ENCODE results near the gene ERGIC1.

DNA sequence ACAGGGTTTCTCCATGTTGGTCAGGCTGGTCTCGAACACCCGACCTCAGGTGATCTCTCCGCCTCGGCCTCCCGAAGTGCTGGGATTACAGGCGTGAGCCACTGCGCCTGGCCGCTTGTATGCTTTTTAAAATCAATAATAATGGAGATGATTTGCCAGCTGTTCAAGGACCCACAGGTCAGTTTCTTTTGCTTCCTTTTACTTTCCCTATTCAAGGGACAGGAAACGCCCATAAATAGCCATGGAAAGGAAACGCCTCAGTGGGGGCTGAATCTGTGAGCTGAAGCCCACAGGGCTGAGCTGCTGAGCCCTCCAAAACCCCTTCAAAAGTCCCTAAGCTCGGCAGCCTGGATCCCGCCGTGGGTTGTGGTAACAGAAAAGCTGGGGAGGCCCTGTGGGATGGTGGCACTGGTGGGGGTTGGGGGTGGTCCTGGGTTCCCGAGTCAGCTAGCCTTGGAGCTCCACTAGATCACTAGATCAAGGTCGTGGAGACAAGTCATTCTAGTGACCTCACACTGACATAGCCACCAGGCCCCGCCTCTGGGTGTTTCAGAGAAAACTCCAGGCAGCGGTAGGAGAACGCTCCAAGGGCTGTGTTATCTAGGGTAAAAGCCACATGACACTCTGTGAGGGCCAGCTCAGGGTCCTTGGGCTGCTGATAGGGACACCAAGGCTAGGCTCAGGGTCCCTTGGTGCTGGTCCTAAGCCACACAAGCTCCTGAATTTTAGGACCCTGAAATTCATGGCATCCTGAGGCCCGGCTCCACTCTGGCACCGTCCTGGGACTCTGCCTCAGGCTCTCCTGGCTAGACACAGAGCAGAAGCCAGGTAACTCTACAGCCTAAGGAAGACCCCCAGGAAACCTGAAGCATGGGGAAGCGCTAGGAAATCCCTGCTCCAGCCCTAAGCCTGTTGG is 45.0 kb upstream of the ERGIC1 start:
- TF ChIP-seq, protein P1, sequence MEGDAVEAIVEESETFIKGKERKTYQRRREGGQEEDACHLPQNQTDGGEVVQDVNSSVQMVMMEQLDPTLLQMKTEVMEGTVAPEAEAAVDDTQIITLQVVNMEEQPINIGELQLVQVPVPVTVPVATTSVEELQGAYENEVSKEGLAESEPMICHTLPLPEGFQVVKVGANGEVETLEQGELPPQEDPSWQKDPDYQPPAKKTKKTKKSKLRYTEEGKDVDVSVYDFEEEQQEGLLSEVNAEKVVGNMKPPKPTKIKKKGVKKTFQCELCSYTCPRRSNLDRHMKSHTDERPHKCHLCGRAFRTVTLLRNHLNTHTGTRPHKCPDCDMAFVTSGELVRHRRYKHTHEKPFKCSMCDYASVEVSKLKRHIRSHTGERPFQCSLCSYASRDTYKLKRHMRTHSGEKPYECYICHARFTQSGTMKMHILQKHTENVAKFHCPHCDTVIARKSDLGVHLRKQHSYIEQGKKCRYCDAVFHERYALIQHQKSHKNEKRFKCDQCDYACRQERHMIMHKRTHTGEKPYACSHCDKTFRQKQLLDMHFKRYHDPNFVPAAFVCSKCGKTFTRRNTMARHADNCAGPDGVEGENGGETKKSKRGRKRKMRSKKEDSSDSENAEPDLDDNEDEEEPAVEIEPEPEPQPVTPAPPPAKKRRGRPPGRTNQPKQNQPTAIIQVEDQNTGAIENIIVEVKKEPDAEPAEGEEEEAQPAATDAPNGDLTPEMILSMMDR (IDR thresholded peaks at IDR 0.05) = no peak
- TF ChIP-seq POLR2A (IDR thresholded peaks at IDR 0.05) = peak in 2 of 3 donors; percentile 42 to 48

All from body of pancreas (tissue), 4 donors.